ENCODE measurements around the gene VCL.
A peak's percentile ranks its signal among the peaks of the same experiment; 100 is the strongest.
"Not testable (repeated sequence)": the region's sequence is repeated elsewhere in the genome, so short reads cannot be mapped to it uniquely, and the experiment has no call there.

Gene VCL

DNA sequence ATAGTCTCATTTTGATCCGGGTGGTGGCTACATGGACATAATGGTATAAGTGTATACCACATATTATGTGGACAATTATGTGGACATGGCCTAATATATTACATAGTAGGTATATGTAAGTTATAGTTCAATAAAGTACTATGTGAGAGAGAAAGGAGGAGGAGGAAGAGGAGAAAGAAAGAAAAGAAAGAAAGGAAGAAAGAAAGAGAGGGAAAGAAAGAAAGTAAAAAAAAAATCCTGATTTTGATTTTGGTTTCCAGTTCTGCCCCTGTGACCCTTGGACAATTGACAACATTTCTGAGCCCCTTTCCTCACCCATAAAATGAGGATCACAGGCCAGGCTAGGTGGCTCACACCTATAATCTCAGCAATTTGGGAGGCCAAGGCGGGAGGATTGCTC is 42.2 kb upstream of the VCL start:
- no peak overlapping the region for H3K9ac ChIP-seq (ENCODE audit: low read length)
- no peak overlapping the region for H2AK5ac ChIP-seq (ENCODE audit: low read length)
- no peaks in the 10 kb centered on the region for H3K79me2 ChIP-seq (ENCODE audit: control insufficient read depth, insufficient read depth, low read length)
- H4K5ac ChIP-seq (ENCODE audit: low read length), result no peak overlapping the region
- no peak for DNase-seq
- H3K36me3 ChIP-seq (ENCODE audit: control insufficient read depth, insufficient read depth, low read length), result no peaks in the 10 kb centered on the region
- H3K4ac ChIP-seq (ENCODE audit: low read depth, low read length), result no peak overlapping the region
- no peaks in the 10 kb centered on the region for H3K27me3 ChIP-seq (ENCODE audit: insufficient read depth, low read length, poor library complexity)
- H2BK5ac ChIP-seq (ENCODE audit: low read length), result no peak overlapping the region
- H3K27ac ChIP-seq (ENCODE audit: low read depth, low read length), result no peak overlapping the region
- H3K4me1 ChIP-seq (ENCODE audit: control insufficient read depth, low read depth, low read length), result peaks cover 3% of the 10 kb centered on the region
- no peak overlapping the region for H3K18ac ChIP-seq (ENCODE audit: low read length)
- H2BK120ac ChIP-seq (ENCODE audit: low read depth, low read length), result no peak overlapping the region
- no peak overlapping the region for H3K4me3 ChIP-seq (ENCODE audit: low read length)
- H3K4me2 ChIP-seq (ENCODE audit: low read length), result no peak overlapping the region
- no peak overlapping the region for H3K56ac ChIP-seq (ENCODE audit: low read length)
- no peaks in the 10 kb centered on the region for H3K79me1 ChIP-seq (ENCODE audit: low read length)
- H2BK15ac ChIP-seq (replicated peaks; ENCODE audit: low read depth), result no peak overlapping the region
- no peak overlapping the region for H4K8ac ChIP-seq (ENCODE audit: low read depth, low read length)
- no CpG with 5 or more reads among the region's 2 CpGs for whole genome bisulfite sequencing (ENCODE audit: extremely low coverage, insufficient coverage, low lambda C conversion rate)
- H3K23ac ChIP-seq (ENCODE audit: low read length), result no peak overlapping the region

DNA sequence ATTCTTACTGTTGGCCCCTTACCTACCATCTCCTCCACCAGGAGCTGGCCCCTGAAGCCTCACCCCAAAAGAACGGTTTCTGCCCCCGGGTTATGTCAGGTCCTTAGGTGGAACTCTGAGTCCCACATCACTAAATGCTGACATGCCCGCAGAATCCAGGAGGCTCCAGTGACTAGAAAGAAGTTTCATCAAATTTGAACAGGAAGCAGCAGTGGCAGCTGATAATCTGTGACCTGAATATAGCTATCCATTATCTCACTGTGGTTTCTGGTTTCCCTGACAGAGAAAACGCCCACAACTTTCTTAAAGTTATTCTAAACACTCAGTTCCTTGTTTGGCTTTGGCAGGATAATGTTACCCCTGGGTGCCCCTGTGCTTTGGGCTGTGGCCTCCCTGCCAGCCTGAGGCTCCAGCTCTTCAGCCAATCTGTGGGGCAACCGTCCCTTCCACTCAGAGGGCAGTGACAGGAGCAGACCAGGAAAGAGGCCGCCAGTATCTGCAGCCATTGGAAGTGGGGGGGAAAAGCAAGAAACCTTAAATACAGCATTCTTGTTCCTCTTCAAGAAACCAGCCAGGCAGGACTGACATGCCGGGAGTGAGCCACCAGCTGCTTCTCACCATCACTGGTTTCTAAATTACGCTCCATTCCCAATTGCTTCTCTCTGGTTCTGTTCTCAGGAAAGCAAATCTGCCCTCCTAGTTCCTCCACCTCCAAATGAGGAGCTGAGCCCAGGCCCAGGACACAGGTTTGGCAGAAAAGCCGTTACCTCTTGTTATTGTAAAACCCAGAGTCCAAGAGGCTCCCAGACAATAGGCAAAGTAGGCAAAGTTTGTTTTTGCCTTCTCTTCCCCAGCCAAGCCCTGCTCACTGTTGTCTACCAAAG is 41.2 kb upstream of the VCL start:
- Histone ChIP-seq H4K8ac (ENCODE audit: low read depth, low read length) (no peak overlapping the region), H2BK120ac (ENCODE audit: low read depth, low read length) (no peak overlapping the region), H2AK5ac (ENCODE audit: low read length) (no peak overlapping the region), H2BK15ac (replicated peaks; ENCODE audit: low read depth) (no peak overlapping the region), H3K4me3 (ENCODE audit: low read length) (no peak overlapping the region), H3K27me3 (ENCODE audit: insufficient read depth, low read length, poor library complexity) (no peaks in the 10 kb centered on the region), H3K4ac (ENCODE audit: low read depth, low read length) (no peak overlapping the region), H3K23ac (ENCODE audit: low read length) (no peak overlapping the region), H2BK5ac (ENCODE audit: low read length) (no peak overlapping the region), H3K27ac (ENCODE audit: low read depth, low read length) (no peak overlapping the region), H3K36me3 (ENCODE audit: control insufficient read depth, insufficient read depth, low read length) (no peaks in the 10 kb centered on the region), H3K79me1 (ENCODE audit: low read length) (no peaks in the 10 kb centered on the region), H3K79me2 (ENCODE audit: control insufficient read depth, insufficient read depth, low read length) (no peaks in the 10 kb centered on the region), H4K5ac (ENCODE audit: low read length) (no peak overlapping the region), H3K4me2 (ENCODE audit: low read length) (no peak overlapping the region), H3K9ac (ENCODE audit: low read length) (no peak overlapping the region), H3K18ac (ENCODE audit: low read length) (no peak overlapping the region), H3K56ac (ENCODE audit: low read length) (peak overlapping the region; percentile 28), H3K4me1 (ENCODE audit: control insufficient read depth, low read depth, low read length) (peaks cover 3% of the 10 kb centered on the region)
- DNase-seq, result no peak
- WGBS (ENCODE audit: extremely low coverage, insufficient coverage, low lambda C conversion rate), result no CpG with 5 or more reads among the region's 9 CpGs

DNA sequence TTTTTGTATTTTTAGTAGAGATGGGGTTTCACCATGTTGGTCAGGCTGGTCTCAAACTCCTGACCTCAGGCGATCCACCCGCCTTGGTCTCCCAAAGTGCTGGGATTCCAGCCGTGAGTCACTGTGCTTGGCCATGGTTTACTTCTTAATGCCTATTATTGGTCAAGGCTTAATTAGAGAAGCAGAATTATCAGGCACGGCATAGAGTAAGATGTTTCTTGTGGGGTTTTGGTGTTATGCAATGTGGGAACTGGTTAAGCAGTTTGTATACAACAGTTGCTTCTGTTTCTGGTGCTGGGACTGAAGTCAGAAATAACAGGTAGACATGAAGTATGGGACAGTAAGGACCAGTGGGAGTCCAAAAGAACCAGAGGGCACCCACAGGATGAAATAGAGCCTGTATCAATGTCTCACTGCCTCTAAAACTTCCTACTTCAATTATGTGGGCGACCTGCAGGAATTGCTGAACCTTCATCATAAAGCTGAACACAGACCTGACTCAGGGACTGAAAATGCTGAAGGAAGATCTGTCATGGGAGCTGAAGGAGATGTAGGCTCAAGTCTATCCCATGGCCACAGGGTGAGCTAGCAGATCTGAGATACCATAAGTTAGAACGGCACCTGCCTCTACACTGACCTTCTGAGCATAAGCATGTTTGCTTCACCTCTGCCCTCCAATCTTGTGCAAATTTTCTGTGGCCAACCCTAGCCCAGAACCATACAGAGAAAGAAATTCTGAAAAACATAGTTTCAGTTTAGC is 38.3 kb upstream of the VCL start:
- no peak overlapping the region for H2BK120ac ChIP-seq (ENCODE audit: low read depth, low read length)
- H2BK15ac ChIP-seq (replicated peaks; ENCODE audit: low read depth), result no peak overlapping the region
- H3K56ac ChIP-seq (ENCODE audit: low read length), result peak overlapping the region; percentile 42
- H4K8ac ChIP-seq (ENCODE audit: low read depth, low read length), result no peak overlapping the region
- H3K9ac ChIP-seq (ENCODE audit: low read length), result no peak overlapping the region
- H3K4me3 ChIP-seq (ENCODE audit: low read length), result no peak overlapping the region
- no peaks in the 10 kb centered on the region for H3K79me2 ChIP-seq (ENCODE audit: control insufficient read depth, insufficient read depth, low read length)
- H4K5ac ChIP-seq (ENCODE audit: low read length), result no peak overlapping the region
- no peak overlapping the region for H2BK5ac ChIP-seq (ENCODE audit: low read length)
- H3K27me3 ChIP-seq (ENCODE audit: insufficient read depth, low read length, poor library complexity), result no peaks in the 10 kb centered on the region
- no peak overlapping the region for H3K4me2 ChIP-seq (ENCODE audit: low read length)
- no peaks in the 10 kb centered on the region for H3K36me3 ChIP-seq (ENCODE audit: control insufficient read depth, insufficient read depth, low read length)
- H3K4ac ChIP-seq (ENCODE audit: low read depth, low read length), result no peak overlapping the region
- H3K27ac ChIP-seq (ENCODE audit: low read depth, low read length), result no peak overlapping the region
- no peak overlapping the region for H2AK5ac ChIP-seq (ENCODE audit: low read length)
- no peak for DNase-seq
- no peak overlapping the region for H3K23ac ChIP-seq (ENCODE audit: low read length)
- no CpG with 5 or more reads among the region's 6 CpGs for WGBS (ENCODE audit: extremely low coverage, insufficient coverage, low lambda C conversion rate)
- H3K79me1 ChIP-seq (ENCODE audit: low read length), result no peaks in the 10 kb centered on the region
- H3K18ac ChIP-seq (ENCODE audit: low read length), result no peak overlapping the region
- peaks cover 3% of the 10 kb centered on the region for H3K4me1 ChIP-seq (ENCODE audit: control insufficient read depth, low read depth, low read length)

DNA sequence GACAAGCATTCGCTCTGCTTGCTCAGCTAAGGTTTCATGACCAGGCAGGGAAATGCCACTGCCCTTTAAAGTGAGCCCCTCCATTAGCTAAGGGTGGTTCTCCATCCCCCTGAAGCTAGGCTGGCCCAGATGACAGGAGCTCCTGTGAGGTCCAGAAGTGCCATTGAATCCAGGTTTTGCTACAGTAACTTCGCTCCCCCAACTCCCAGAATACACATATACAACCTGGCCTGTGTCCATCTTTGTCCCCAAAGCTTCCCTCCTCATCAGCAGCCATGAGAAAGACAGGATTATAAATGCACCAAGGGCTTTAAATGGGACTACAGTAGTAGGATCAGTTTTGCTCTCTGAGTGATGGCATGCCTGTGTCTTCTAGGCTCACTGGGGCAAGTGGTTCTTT is 35.5 kb upstream of the VCL start:
- DNase-seq, result no peak
- Histone ChIP-seq H3K27ac (ENCODE audit: low read depth, low read length) (no peak overlapping the region), H3K27me3 (ENCODE audit: insufficient read depth, low read length, poor library complexity) (no peaks in the 10 kb centered on the region), H2BK120ac (ENCODE audit: low read depth, low read length) (no peak overlapping the region), H3K18ac (ENCODE audit: low read length) (no peak overlapping the region), H3K9ac (ENCODE audit: low read length) (no peak overlapping the region), H3K4me1 (ENCODE audit: control insufficient read depth, low read depth, low read length) (peaks cover 3% of the 10 kb centered on the region), H3K4ac (ENCODE audit: low read depth, low read length) (peak overlapping the region; percentile 74), H3K79me2 (ENCODE audit: control insufficient read depth, insufficient read depth, low read length) (no peaks in the 10 kb centered on the region), H3K4me2 (ENCODE audit: low read length) (no peak overlapping the region), H2BK15ac (replicated peaks; ENCODE audit: low read depth) (no peak overlapping the region), H3K36me3 (ENCODE audit: control insufficient read depth, insufficient read depth, low read length) (no peaks in the 10 kb centered on the region), H4K8ac (ENCODE audit: low read depth, low read length) (no peak overlapping the region), H2BK5ac (ENCODE audit: low read length) (no peak overlapping the region), H4K5ac (ENCODE audit: low read length) (no peak overlapping the region), H3K4me3 (ENCODE audit: low read length) (no peak overlapping the region), H2AK5ac (ENCODE audit: low read length) (no peak overlapping the region), H3K56ac (ENCODE audit: low read length) (peak overlapping the region; percentile 19), H3K79me1 (ENCODE audit: low read length) (no peaks in the 10 kb centered on the region), H3K23ac (ENCODE audit: low read length) (no peak overlapping the region)
- no CpG with 5 or more reads among the region's 2 CpGs for WGBS (ENCODE audit: extremely low coverage, insufficient coverage, low lambda C conversion rate)

DNA sequence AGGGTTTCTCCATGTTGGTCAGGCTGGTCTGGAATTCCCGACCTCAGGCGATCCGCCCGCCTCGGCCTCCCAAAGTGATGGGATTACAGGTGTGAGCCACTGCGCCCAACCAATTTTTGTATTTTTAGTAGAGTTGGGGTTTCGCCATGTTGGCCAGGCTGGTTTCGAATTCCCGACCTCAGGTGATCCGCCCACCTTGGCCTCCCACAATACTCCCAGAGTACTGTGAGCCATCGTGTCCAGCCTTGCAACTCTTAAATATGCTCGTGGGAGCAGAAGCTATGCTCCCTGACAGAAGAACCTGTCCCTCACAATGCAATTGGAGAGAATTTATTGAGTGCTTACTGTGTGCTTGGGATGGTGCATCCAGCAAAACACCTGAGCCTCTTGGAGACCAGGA is 34.4 kb upstream of the VCL start:
- not testable (repeated sequence) for H3K23ac ChIP-seq (ENCODE audit: low read length); H3K9ac ChIP-seq (ENCODE audit: low read length); H4K8ac ChIP-seq (ENCODE audit: low read depth, low read length); H3K79me2 ChIP-seq (ENCODE audit: control insufficient read depth, insufficient read depth, low read length); H4K5ac ChIP-seq (ENCODE audit: low read length); H3K79me1 ChIP-seq (ENCODE audit: low read length); H3K4ac ChIP-seq (ENCODE audit: low read depth, low read length); H3K4me2 ChIP-seq (ENCODE audit: low read length); H3K56ac ChIP-seq (ENCODE audit: low read length); H2BK5ac ChIP-seq (ENCODE audit: low read length); H3K27ac ChIP-seq (ENCODE audit: low read depth, low read length); H2BK120ac ChIP-seq (ENCODE audit: low read depth, low read length); H2BK15ac ChIP-seq (replicated peaks; ENCODE audit: low read depth); H3K18ac ChIP-seq (ENCODE audit: low read length); DNase-seq; H3K27me3 ChIP-seq (ENCODE audit: insufficient read depth, low read length, poor library complexity); H2AK5ac ChIP-seq (ENCODE audit: low read length); H3K4me3 ChIP-seq (ENCODE audit: low read length); H3K36me3 ChIP-seq (ENCODE audit: control insufficient read depth, insufficient read depth, low read length)
- WGBS (ENCODE audit: extremely low coverage, insufficient coverage, low lambda C conversion rate), result no CpG with 5 or more reads among the region's 12 CpGs
- H3K4me1 ChIP-seq (ENCODE audit: control insufficient read depth, low read depth, low read length), result peaks cover 11% of the 10 kb centered on the region

All from mesendoderm (in vitro differentiated cells).